Tibial artery (tissue), 4 donors: Measurements from ENCODE around the gene PKP1.

ENCODE experiments used
- DNase-seq, 2 donors: peaks; one replicate each; pipeline ENCODE4 v3.0.0-alpha.2; 2019
- H3K27ac ChIP-seq, 2 donors: fragments of 200-600 bp; sonication (generic) in 1 of 2; 1 replicate in 1 of 2; 2 replicates in 1 of 2; pipeline ENCODE4 v1.5.1; 2018 to 2019; ENCODE audit warnings: mild to moderate bottlenecking in 1 of 2
- H3K27me3 ChIP-seq, 2 donors: fragments of 200-600 bp; sonication (generic) in 1 of 2; one replicate each; pipeline versions ENCODE4 v1.5.1 to v1.6.0; 2016 to 2019
- H3K36me3 ChIP-seq, 3 donors: fragments of 200-600 bp; sonication (generic) in 2 of 3; one replicate each; pipeline ENCODE4 v1.5.1; 2016 to 2019; ENCODE audit warnings: mild to moderate bottlenecking in 2 of 3
- H3K4me1 ChIP-seq, 4 donors: fragments of 200-600 bp; sonication (generic) in 2 of 4; 1 replicate in 3 of 4; 2 replicates in 1 of 4; pipeline ENCODE4 v1.5.1; 2016 to 2019
- H3K4me3 ChIP-seq, 2 donors: fragments of 200-600 bp; sonication (generic) in 1 of 2; 1 replicate in 1 of 2; 2 replicates in 1 of 2; pipeline ENCODE4 v1.5.1; 2018 to 2019; ENCODE audit warnings: mild to moderate bottlenecking in 2 of 2
- H3K9me3 ChIP-seq, 3 donors: fragments of 200-600 bp; sonication (generic) in 1 of 3; one replicate each; pipeline ENCODE4 v1.5.1; 2016 to 2019
- CTCF ChIP-seq, 2 experiments: fragments of 200-600 bp in 1 of 2; fragments of 450-650 bp in 1 of 2; IDR thresholded peaks; one replicate each; pipeline ENCODE4 v1.5.1; 2017 to 2019; ENCODE audit warnings: antibody characterized with exemption in 2 of 2, mild to moderate bottlenecking in 1 of 2, moderate library complexity in 1 of 2
- intact Hi-C: fragments of 100-400 bp; cut with DNase I; formaldehyde crosslinking; loops from one replicate; pipeline ENCODE4 v1.15.0; 2023; ENCODE audit warnings: low total_unique reads

The PKP1 gene

DNA sequence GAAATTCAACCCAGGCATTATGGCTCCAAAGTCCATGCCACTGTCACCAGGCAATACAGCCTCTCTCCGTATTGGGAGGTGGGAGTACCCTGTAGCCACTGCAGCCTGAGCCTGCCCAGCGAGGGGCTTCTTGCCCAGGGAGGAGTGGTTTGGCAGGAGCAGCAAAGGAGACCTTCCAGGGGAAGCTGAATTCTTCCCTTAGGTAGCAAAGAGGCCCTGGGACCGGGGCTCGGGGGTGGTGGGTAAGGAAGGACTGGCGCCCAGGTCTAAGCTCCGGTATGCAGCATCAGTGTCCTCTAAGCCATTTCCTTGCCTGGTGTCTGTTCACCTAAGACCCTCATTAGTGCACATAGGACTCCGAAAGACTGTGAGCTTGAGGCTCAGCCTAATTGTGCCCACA is 77.2 kb downstream of the PKP1 start:
- no peak for DNase-seq
- H3K9me3 ChIP-seq: no peaks in the 10 kb centered on the region
- no peak overlapping the region for H3K27ac ChIP-seq
- no peak for TF ChIP-seq CTCF (IDR thresholded peaks at IDR 0.05)
- H3K27me3 ChIP-seq: peaks cover 0 to 40% of the 10 kb centered on the region in 2 donors
- intact Hi-C loops: loop anchor here (5.0 kb wide), 1 partner anchor 108 kb away; no protein-coding TSS in a partner anchor
- H3K36me3 ChIP-seq: no peaks in the 10 kb centered on the region
- no peaks in the 10 kb centered on the region for H3K4me1 ChIP-seq
- no peak overlapping the region for H3K4me3 ChIP-seq

DNA sequence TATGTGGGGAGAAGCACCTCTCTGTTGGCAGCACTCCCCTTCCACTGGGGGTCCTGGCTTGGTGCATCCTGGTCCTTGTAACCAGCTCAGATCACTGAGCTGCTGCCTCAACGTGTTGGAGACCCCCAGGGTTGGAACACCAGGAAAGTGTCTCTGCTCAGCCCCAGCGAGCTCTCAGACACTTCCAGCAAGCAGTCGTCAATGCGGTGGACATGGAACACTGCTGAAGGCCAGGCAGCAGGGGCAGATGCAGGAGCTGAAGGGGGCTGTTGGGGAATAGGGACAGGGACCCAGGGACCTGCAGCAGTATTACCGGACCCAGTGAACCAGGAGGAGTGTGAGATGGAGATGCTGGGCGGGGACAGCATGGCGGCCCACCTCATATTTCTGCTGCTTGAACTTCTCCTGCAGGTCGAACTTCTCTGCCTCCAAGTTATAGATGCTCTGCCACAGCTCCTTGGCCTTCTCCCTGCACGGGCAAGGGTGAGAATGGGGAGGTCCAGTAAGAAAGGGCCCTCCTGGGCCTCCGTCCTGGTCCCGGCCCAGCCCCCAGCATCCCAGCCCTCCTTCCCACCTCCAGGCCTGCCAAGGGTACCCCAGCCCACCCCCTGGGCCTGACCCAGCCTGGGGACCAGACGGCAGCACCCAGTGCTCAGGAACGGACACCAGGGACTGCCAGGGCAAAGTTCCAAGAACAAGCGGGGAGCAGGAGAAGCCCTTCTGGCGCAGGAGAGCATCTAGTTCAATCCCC is 77.8 kb downstream of the PKP1 start:
- no peak for TF ChIP-seq CTCF (IDR thresholded peaks at IDR 0.05)
- no peak overlapping the region for H3K27ac ChIP-seq
- H3K36me3 ChIP-seq: no peaks in the 10 kb centered on the region
- H3K9me3 ChIP-seq: no peaks in the 10 kb centered on the region
- no peak for DNase-seq
- intact Hi-C loops: loop anchor here (5.0 kb wide), 1 partner anchor 109 kb away; no protein-coding TSS in a partner anchor
- H3K4me3 ChIP-seq: no peak overlapping the region
- H3K27me3 ChIP-seq: peaks cover 0 to 40% of the 10 kb centered on the region in 2 donors
- no peaks in the 10 kb centered on the region for H3K4me1 ChIP-seq

DNA sequence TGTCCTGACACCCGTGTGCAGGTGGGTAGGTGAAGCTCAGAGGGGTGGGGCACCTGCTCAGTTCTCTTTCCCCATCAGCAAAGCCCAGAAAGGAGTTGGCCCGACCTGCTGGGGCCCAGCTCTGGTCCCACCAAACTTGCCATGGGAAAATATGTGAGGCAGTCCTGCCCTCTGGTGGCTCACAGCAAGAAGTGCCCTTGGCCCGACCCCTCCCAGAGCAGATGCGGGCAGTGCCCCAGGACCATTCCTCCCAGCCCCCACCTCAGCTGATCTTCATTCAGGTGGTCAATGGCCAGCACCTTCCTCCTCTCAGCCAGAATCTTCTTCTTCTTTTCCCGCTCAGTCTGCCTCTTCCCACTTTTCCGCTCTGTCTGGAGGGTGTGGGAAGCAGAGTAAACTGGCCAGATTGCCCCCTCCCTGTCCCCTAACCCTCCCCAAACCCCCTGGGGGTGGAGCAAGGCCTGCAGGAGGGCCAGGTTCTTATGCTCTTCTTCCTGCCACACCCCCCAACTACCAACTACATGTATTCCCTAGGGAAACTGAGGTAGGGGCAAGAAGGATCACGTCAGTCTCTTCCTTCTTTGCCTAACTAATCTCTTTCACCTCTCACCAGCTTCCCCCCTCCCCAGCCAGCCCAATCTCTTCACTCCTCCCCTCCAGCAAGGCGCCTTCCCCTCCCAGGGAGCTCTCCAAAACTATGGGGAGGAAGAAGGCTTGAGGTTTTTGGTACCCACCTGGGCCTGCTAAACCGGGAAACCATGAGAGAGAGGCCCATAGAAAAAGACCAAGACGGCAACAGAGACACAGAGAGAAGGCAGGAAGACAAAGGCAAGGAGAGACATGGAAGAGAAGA is 78.6 kb downstream of the PKP1 start:
- intact Hi-C loops: loop anchor here (5.0 kb wide), 1 partner anchor 110 kb away; no protein-coding TSS in a partner anchor
- no peak overlapping the region for H3K4me3 ChIP-seq
- H3K9me3 ChIP-seq: no peaks in the 10 kb centered on the region
- no peak for DNase-seq
- peaks cover 0 to 33% of the 10 kb centered on the region in 2 donors for H3K27me3 ChIP-seq
- H3K36me3 ChIP-seq: no peaks in the 10 kb centered on the region
- H3K27ac ChIP-seq: no peak overlapping the region
- no peaks in the 10 kb centered on the region for H3K4me1 ChIP-seq
- peak; percentile 67 to 68 for TF ChIP-seq CTCF (IDR thresholded peaks at IDR 0.05)

- H3K27ac ChIP-seq: no peak overlapping the region
- H3K36me3 ChIP-seq: no peaks in the 10 kb centered on the region
- intact Hi-C loops: loop anchor here (5.0 kb wide), 1 partner anchor 111 kb away; no protein-coding TSS in a partner anchor
- H3K4me1 ChIP-seq: no peaks in the 10 kb centered on the region
- no peak overlapping the region for H3K4me3 ChIP-seq
- no peak for DNase-seq
- no peak for TF ChIP-seq CTCF (IDR thresholded peaks at IDR 0.05)
- peaks cover 0 to 34% of the 10 kb centered on the region in 2 donors for H3K27me3 ChIP-seq
- H3K9me3 ChIP-seq: no peaks in the 10 kb centered on the region
These were observed 79.6 kb downstream of the PKP1 start for GRCh38 chr1:201362906-201363305.

DNA sequence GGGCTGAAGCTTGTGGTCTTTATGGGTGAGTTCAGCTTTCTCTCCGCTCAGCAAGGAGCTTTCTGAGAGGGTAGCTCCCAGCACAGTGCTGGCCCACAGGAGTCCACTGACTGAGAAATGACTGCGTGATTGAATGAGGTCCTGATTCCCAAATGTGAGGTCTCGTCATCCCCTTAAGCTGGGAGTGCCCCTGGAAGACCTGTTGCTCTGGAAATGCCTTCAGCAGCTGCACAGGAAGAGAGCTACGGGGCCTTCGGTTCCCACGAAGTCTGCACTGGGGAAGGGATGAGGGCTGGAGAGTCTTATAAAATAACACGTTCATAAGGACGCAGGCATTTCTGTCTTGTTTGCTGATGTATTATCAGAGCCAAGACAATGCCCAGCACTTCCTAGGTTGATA is 80.2 kb downstream of the PKP1 start:
- H3K9me3 ChIP-seq: no peaks in the 10 kb centered on the region
- H3K4me3 ChIP-seq: no peak overlapping the region
- DNase-seq: no peak
- H3K36me3 ChIP-seq: no peaks in the 10 kb centered on the region
- no peaks in the 10 kb centered on the region for H3K4me1 ChIP-seq
- no peak overlapping the region for H3K27ac ChIP-seq
- H3K27me3 ChIP-seq: peaks cover 0 to 36% of the 10 kb centered on the region in 2 donors
- intact Hi-C loops: loop anchor here (5.0 kb wide), 1 partner anchor 111 kb away; no protein-coding TSS in a partner anchor
- no peak for TF ChIP-seq CTCF (IDR thresholded peaks at IDR 0.05)
